Activated naive CD4-positive, alpha-beta T cell treated with anti-CD3 and anti-CD28 coated beads, Interleukin-2, amount 50 U/mL, for 24 hours (primary cell): Measurements from ENCODE around the gene EIF3L.

Experiments used
- H3K27ac Mint-ChIP-seq: one replicate; pipeline ENCODE4 v1.8.0; 2021; ENCODE audit warnings: mild to moderate bottlenecking, mixed read lengths
- H3K27me3 Mint-ChIP-seq: one replicate; pipeline ENCODE4 v1.8.0; 2021; ENCODE audit warnings: mixed read lengths
- H3K36me3 Mint-ChIP-seq: one replicate; pipeline ENCODE4 v1.8.0; 2021; ENCODE audit warnings: mixed read lengths
- H3K4me1 Mint-ChIP-seq: one replicate; pipeline ENCODE4 v1.8.0; 2021; ENCODE audit warnings: mixed read lengths
- H3K4me3 Mint-ChIP-seq: one replicate; pipeline ENCODE4 v1.8.0; 2021; ENCODE audit warnings: mild to moderate bottlenecking, mixed read lengths
- H3K9me3 Mint-ChIP-seq: one replicate; pipeline ENCODE4 v1.8.0; 2021; ENCODE audit warnings: mixed read lengths

EIF3L gene

DNA sequence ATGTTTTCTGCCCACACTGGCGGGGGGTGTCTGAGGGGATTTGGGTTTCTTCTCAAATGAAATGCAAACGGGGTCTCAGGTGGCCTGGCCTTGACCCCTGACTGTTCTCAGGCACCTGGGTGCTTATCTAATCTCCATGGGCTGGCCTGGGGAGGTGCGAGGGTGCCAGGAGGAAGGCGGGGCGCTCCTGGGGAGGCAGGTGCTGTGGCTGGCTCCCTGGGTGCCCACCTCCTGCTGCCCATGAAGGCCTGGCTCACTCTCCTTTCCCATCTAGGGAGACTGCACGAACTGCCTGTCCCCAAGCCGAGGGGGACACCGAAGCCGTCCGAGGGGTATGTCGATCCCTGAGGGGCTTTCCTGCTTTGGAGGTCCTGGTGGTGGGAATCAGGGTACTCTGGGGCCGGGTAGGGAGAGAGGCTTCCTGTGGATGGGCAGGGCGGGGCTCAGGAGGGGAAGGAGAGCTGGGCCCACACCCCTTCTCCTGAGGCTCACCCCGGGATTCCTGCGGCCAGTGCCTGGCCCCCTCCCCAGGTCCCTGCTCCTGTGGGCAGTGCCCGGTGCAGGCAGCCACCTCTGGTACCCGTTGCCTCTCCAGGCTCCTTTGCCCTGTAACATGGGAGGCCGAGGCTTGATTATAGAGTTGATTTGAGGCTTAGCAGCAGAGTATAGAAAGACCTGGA, 75.3 kb downstream of the EIF3L start:
- Mint-ChIP-seq H3K27me3 (no peaks in the 10 kb centered on the region), H3K9me3 (no peaks in the 10 kb centered on the region), H3K27ac (no peak overlapping the region), H3K4me3 (no peak overlapping the region), H3K36me3 (peaks cover 3% of the 10 kb centered on the region), H3K4me1 (peaks cover 10% of the 10 kb centered on the region)

DNA sequence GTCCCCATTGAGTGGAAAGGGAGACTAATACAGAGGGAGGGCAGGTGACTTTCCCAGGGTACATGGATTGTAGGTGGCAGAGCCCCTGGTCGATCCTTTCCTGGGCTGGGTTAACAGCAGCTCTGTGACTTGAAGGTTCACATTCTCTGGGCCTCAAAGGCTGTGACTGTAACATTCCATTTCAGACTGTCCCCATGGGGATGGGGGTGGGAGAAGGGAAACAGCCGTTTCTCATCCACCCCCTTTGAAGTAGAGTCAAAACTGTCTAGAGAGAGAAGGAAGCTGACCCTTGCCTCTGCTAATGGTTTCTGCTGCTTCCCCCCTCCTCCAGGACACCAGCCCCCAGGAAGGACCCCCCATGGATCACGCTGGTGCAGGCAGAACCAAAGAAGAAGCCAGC, 76.1 kb downstream of the EIF3L start:
- Mint-ChIP-seq H3K9me3 (no peaks in the 10 kb centered on the region), H3K4me3 (no peak overlapping the region), H3K36me3 (peaks cover 3% of the 10 kb centered on the region), H3K27ac (no peak overlapping the region), H3K4me1 (peaks cover 4% of the 10 kb centered on the region), H3K27me3 (no peaks in the 10 kb centered on the region)

DNA sequence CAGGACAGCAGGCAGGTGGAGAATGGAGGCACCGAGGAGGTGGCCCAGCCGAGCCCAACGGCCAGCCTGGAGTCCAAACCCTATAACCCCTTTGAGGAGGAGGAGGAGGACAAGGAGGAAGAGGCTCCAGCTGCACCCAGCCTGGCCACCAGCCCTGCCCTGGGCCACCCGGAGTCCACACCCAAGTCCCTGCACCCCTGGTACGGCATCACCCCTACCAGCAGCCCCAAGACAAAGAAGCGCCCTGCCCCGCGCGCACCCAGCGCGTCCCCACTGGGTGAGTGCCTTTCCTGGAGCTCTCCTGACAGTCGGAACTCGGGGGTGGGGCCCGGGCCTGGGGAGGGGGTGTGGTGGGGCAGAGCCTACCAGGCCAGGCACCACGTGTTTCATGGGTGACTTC, 76.5 kb downstream of the EIF3L start:
- Mint-ChIP-seq H3K4me1 (peaks cover 4% of the 10 kb centered on the region), H3K4me3 (no peak overlapping the region), H3K36me3 (peaks cover 3% of the 10 kb centered on the region), H3K27ac (no peak overlapping the region), H3K27me3 (no peaks in the 10 kb centered on the region), H3K9me3 (no peaks in the 10 kb centered on the region)

DNA sequence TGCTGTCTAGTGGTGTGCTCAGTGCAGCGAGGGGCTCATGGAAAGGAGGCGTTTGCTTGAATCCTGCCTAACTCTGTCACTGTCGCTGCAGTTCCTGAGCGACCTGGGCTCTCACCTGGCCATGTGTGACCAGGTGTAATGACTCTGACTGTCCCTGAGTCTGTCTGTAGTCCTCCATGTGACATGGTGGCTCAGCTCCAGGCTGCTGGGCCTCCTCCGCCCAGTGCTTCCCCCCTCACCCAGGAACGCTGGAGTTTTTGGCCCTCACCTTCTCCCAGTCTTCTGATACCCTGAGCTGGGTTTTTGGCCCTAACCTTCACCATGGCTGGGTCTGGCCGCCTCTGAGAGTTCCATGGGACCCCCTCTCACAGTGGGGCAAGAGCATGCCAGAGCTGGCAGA, 77.1 kb downstream of the EIF3L start:
- H3K9me3 Mint-ChIP-seq, result no peaks in the 10 kb centered on the region
- no peak overlapping the region for H3K4me3 Mint-ChIP-seq
- peaks cover 3% of the 10 kb centered on the region for H3K36me3 Mint-ChIP-seq
- no peak overlapping the region for H3K27ac Mint-ChIP-seq
- no peaks in the 10 kb centered on the region for H3K27me3 Mint-ChIP-seq
- peaks cover 4% of the 10 kb centered on the region for H3K4me1 Mint-ChIP-seq

DNA sequence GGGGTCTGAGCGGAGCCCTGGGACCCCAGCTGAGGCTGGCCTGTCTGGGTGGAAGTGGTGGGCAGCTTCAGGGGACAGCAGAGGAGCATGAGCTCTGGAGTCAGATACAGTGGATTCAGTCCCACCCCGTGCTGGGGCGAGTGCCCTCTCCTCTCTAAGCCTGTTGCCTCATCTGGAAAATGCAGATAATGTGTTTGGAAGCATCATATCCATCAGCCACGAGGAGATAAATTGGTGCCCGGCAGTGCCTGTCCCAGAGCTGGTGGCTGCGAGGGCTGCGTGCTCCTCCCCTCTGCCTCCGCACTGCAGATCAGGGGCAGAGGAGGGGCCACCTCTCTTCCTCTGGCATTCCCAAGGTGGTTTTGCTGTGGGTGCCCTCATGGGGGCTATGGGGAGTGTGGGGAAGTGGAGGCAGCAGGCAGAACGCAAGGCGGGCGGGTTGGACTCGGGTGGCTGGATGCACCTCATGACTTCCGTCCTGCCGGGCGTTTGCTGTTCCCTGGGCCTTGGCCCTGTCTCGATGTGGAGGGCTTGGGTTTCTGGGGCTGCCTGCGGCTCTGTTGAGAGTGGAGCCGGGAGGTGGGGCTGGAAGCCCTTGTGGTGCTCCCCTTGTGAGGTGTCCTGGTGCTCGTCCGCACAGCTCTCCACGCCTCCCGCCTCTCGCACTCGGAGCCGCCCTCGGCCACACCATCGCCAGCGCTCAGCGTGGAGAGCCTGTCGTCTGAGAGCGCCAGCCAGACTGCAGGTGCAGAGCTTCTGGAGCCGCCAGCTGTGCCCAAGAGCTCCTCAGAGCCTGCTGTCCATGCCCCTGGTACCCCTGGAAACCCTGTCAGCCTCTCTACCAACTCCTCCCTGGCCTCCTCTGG, 77.8 kb downstream of the EIF3L start:
- Mint-ChIP-seq H3K9me3 (no peaks in the 10 kb centered on the region), H3K27ac (no peak overlapping the region), H3K27me3 (no peaks in the 10 kb centered on the region), H3K4me3 (no peak overlapping the region), H3K36me3 (peaks cover 3% of the 10 kb centered on the region), H3K4me1 (peaks cover 4% of the 10 kb centered on the region)

DNA sequence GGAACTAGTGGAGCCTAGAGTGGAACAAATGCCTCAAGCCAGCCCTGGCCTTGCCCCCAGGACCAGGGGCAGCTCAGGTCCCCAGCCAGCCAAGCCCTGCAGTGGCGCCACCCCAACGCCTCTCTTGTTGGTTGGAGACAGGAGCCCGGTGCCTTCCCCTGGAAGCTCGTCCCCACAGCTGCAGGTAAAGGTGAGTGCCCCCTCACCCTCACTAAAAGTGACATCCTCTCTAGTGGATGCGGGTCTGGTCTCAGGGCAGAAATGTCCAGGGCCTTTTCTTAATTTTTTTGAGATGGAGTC, 78.4 kb downstream of the EIF3L start:
- H3K9me3 Mint-ChIP-seq, result no peaks in the 10 kb centered on the region
- no peak overlapping the region for H3K27ac Mint-ChIP-seq
- H3K4me1 Mint-ChIP-seq, result peaks cover 4% of the 10 kb centered on the region
- no peaks in the 10 kb centered on the region for H3K27me3 Mint-ChIP-seq
- H3K4me3 Mint-ChIP-seq, result no peak overlapping the region
- H3K36me3 Mint-ChIP-seq, result peaks cover 3% of the 10 kb centered on the region

DNA sequence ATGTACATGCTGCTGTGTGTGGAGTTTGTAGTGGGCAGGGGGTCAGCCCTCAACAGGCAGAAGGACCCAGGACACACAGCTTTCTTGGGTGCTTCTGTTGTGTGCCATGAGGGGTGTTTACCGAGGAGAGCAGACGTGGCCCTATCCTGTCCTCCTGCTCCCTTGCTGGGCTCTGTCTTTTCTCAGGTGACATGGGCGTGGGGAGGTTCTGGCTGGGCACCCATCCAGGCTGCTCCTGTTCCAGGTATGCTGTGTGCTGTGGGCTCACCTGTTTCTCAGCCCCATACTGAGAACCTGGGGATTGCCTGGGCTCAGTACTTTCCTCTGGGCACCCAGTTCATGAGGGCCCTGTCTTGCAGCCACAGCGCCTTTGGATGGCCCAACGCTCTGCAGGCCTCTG, 80.2 kb downstream of the EIF3L start:
- H3K27me3 Mint-ChIP-seq, result no peaks in the 10 kb centered on the region
- H3K36me3 Mint-ChIP-seq, result peaks cover 3% of the 10 kb centered on the region
- peaks cover 14% of the 10 kb centered on the region for H3K4me1 Mint-ChIP-seq
- H3K9me3 Mint-ChIP-seq, result no peaks in the 10 kb centered on the region
- no peak overlapping the region for H3K4me3 Mint-ChIP-seq
- no peak overlapping the region for H3K27ac Mint-ChIP-seq

DNA sequence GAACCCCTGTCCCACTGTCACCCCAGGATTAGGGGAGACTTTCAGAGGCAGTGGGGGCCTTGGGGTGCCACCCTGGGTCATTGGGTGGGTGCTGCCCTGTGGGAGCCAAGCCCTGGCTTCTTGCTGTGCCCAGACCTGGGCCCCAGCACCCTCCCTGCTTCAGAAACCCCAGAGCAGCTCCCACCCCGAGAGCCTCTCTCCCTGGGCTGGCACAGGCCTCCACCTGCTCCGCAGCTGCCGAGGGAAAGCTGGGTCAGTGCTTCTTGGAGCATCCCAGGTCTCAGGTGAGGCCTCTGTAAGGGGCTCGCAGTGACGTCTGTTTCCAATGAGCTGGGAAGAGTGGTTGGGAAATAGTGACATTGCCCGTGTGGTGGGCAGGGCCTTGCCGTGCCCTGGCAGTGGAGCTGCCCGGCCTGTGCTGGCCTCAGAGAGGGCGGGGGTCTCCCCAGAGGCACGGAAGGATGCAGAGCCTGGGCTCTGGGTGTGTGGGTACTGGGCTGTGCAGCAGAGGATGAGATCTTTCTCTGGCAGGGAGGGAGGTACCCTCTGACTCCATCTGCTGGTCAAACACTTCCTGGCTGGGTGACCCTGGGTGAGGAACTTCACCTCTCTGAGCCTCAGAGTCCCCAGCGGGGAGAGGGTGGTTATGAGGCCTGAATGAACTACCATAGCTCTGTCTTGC, 81.2 kb downstream of the EIF3L start:
- Mint-ChIP-seq H3K36me3 (peaks cover 3% of the 10 kb centered on the region), H3K4me3 (no peak overlapping the region), H3K27ac (no peak overlapping the region), H3K9me3 (no peaks in the 10 kb centered on the region), H3K27me3 (no peaks in the 10 kb centered on the region), H3K4me1 (peaks cover 14% of the 10 kb centered on the region)

DNA sequence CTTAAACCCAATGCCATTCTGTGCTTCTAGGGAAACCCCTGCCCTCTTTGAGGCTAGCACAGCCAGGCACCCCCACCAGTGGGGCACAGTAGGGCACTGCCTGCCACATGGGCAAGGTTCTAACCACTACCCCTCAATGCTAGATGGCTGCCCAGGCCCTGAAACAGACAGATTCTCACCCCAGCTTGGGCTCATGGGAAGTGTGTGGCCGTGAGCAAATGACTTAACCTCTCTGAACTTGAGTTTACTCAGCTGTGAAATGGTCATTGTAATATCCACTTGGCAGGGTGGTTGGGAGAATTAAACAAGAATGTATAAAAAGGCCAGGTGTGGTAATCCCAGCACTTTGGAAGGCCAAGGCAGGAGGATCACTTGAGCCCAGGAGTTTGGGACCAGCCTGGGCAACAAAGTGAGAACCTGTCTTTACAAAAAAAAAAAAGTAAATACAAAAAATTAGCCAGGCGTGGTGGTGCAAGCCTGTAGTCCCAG, 81.8 kb downstream of the EIF3L start:
- no peaks in the 10 kb centered on the region for H3K27me3 Mint-ChIP-seq
- H3K27ac Mint-ChIP-seq, result no peak overlapping the region
- no peaks in the 10 kb centered on the region for H3K9me3 Mint-ChIP-seq
- H3K4me1 Mint-ChIP-seq, result peaks cover 14% of the 10 kb centered on the region
- H3K36me3 Mint-ChIP-seq, result peaks cover 3% of the 10 kb centered on the region
- no peak overlapping the region for H3K4me3 Mint-ChIP-seq

DNA sequence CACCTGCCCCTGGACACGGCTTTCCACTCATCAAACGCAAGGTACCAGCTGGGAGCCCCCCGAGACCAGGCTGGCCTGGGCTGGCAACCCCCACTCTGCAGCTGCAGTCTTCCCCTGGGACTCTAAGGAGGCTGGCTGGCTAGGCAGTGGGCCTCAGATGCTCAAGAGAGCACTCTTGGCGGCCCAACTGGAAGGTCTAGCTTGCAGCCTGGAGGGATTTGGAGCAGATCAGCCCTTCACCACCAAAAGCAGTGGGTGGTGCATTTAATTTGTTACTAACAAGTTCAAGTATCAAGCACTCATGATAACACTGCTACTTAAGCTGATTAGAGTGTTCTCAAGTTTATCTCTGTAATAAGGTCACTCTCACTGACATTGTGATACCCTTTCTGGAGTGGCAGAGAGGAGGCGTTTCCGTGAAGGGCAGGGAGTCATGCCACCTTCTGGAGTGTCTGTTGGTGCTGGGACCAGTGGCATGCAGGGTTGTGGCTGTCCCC, 82.7 kb downstream of the EIF3L start:
- Mint-ChIP-seq H3K27me3 (no peaks in the 10 kb centered on the region), H3K36me3 (peaks cover 3% of the 10 kb centered on the region), H3K4me3 (no peak overlapping the region), H3K9me3 (no peaks in the 10 kb centered on the region), H3K27ac (no peak overlapping the region), H3K4me1 (peaks cover 14% of the 10 kb centered on the region)

DNA sequence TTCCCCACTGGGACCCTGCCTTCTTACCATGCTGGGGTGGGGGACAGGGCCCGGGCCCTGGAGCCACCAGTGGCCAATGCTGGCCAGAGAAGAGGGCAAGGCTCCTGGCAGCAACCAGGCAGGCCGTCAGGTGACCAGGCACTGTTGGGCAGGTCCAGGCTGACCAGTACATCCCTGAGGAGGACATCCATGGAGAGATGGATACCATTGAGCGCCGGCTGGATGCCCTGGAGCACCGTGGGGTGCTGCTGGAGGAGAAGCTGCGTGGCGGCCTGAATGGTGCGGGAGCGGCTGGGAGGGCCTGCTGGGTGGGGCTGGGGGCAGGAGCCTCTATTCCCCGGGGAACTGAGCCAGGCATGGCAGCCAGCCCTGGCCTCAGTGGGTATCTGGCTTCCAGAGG, 83.2 kb downstream of the EIF3L start:
- Mint-ChIP-seq H3K9me3 (no peaks in the 10 kb centered on the region), H3K36me3 (peaks cover 3% of the 10 kb centered on the region), H3K27me3 (no peaks in the 10 kb centered on the region), H3K4me3 (no peak overlapping the region), H3K4me1 (peaks cover 14% of the 10 kb centered on the region), H3K27ac (no peak overlapping the region)

DNA sequence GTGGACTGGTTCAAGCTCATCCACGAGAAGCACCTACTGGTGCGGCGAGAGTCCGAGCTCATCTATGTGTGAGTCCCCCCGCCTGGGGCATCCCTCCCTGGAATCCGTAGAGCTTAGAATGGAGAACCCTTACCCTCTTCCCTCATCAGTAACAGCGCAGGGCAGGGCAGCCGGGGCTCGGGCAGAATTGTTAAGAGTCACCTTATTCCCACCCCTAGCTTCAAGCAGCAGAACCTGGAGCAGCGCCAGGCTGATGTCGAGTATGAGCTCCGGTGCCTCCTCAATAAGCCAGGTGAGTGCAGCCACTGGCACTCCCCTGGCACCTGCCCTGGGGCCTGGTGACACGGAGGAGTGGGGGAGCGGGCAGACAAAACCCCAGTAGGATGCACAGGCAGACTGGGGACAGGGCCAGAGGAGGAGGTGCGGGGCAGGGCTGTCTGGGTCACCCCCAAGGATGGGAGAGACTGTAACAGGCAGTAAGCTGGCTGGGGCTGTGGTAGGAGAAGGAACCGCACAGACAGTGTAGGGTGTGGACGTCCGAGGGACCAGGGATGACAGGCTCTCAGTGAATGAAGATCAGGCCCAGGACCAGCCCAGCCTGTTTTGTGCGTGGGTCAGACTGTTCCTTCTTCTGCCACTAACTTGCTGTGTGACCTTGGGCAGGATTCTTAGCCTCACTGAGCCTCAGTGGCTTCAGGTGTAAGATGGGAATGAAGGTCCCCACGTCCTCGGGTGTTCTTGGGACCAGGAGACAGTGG, 83.8 kb downstream of the EIF3L start:
- no peaks in the 10 kb centered on the region for H3K9me3 Mint-ChIP-seq
- no peaks in the 10 kb centered on the region for H3K27me3 Mint-ChIP-seq
- H3K36me3 Mint-ChIP-seq, result peaks cover 5% of the 10 kb centered on the region
- no peak overlapping the region for H3K4me3 Mint-ChIP-seq
- peaks cover 14% of the 10 kb centered on the region for H3K4me1 Mint-ChIP-seq
- no peak overlapping the region for H3K27ac Mint-ChIP-seq

DNA sequence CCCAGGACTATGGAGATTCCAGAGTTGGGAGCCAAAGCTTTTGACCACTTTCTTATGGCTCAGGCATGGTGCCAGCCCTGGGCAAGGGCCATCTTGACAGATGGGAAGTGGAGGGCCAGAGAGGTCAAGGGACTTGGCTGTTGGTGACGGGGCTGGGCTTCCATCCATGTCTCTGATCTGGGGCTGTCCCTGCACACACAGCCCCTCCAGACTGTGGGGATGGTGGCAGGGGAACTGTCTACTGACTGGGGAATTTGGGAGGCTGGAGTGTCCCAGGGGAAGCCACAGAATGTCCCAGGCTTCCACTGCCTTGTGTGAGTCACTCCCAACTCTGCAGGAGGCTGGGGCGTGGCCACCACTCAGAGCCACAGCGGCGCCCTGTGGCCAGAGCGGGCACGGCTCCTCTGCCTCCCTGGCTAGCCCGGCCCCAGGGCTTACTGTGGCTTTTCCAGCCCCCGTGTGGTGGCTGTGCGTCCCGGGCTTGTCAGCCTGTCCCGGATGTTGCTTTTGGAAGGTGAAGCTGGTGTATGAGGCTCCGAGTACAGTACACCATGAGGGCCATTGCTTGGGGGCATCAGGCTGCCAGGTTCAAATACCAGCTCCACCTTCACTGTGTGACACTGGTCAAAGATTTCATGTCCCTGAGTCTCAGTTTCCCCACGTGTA, 84.6 kb downstream of the EIF3L start:
- no peak overlapping the region for H3K27ac Mint-ChIP-seq
- no peak overlapping the region for H3K4me3 Mint-ChIP-seq
- H3K36me3 Mint-ChIP-seq, result peaks cover 2% of the 10 kb centered on the region
- no peaks in the 10 kb centered on the region for H3K27me3 Mint-ChIP-seq
- H3K9me3 Mint-ChIP-seq, result no peaks in the 10 kb centered on the region
- H3K4me1 Mint-ChIP-seq, result peaks cover 14% of the 10 kb centered on the region
